ENCODE data around the gene DMRTC1.
"Not testable (repeated sequence)": the region's sequence is repeated elsewhere in the genome, so short reads cannot be mapped to it uniquely, and the experiment has no call there.

DNA sequence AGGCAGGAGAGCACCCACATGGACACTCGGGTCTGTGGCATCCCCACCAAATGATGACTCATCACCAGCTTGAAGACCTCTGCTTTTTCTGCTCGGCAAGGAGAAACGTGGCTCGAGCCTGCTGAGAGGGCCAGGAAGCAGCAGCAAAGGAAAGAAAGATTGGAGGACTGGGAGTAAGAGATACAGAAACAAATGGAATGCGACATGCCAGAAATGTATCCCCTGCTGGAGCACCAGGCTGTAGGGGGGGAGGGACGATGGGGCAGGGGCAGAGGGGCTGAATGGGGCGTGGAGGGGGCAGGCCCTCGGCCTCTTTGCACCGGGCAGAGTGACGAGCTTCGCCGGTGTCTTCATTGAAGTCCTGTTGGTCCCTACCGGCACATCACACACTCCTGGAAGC, 31.3 kb downstream of the DMRTC1 start, which contains the start of gene FAM236C:
- not testable (repeated sequence) for TF ChIP-seq POLR2A, CTCF, POLR2AphosphoS5, EP300 (IDR thresholded peaks at IDR 0.05)

Measured in gastroesophageal sphincter (tissue), 3 donors.